Caco-2 (cell line): ENCODE data around the gene GRIN3B. TPM values are rescaled to one million over a fixed set of nuclear protein-coding genes. Genes with fewer than 3 reads are reported as not detected.

Experiments used
- BruUV-seq: library from RNA; stranded (reverse); fragments of 400-500 nt; replicated peaks from 2 replicates; lab custom pipeline; 2021; lab: Mats Ljungman, UMichigan
- CTCF ChIA-PET: fragments of 300-600 bp; sonication (Branson Sonifier 250); formaldehyde crosslinking; loops from one replicate; lab custom pipeline; 2022; ENCODE audit warnings: antibody characterized with exemption; lab: Charles Lee
- POLR2A ChIA-PET: fragments of 300-600 bp; sonication (Branson Sonifier 250); formaldehyde crosslinking; loops from one replicate; lab custom pipeline; 2022; ENCODE audit warnings: antibody characterized with exemption; lab: Charles Lee
- DNase-seq, 2 experiments: peaks; one replicate each; pipeline versions ENCODE4 v3.0.0 to v3.0.0-alpha.2; 2020 to 2022
- H3K27me3 ChIP-seq: replicated peaks from 2 replicates; pipeline ENCODE4 v1.6.0; 2011; ENCODE audit warnings: low read length; ENCODE audit not compliant: control insufficient read depth, insufficient read depth
- H3K36me3 ChIP-seq: 2 replicates; pipeline ENCODE4 v1.5.1; 2011; ENCODE audit warnings: low read length; ENCODE audit not compliant: control insufficient read depth, insufficient read depth
- H3K4me1 ChIP-seq: fragments of 250-450 bp; sonication (Bioruptor Pico); 2 replicates; pipeline ENCODE4 v1.5.1; 2020; ENCODE audit warnings: mild to moderate bottlenecking
- H3K4me3 ChIP-seq: 2 replicates; pipeline ENCODE4 v1.5.1; 2011; ENCODE audit warnings: low read depth, mild to moderate bottlenecking, control low read depth, low read length
- H3K9me3 ChIP-seq: fragments of 250-450 bp; sonication (Bioruptor Pico); 2 replicates; pipeline ENCODE4 v1.5.1; 2020; ENCODE audit warnings: mild to moderate bottlenecking, moderate library complexity
- H3K27ac Mint-ChIP-seq: one replicate; pipeline ENCODE4 v1.8.0; 2022; ENCODE audit warnings: mixed read lengths; ENCODE audit not compliant: unreplicated experiment
- H3K27me3 Mint-ChIP-seq: one replicate; pipeline ENCODE4 v1.8.0; 2022; ENCODE audit warnings: mixed read lengths; ENCODE audit not compliant: insufficient read depth, unreplicated experiment
- H3K36me3 Mint-ChIP-seq: one replicate; pipeline ENCODE4 v1.8.0; 2022; ENCODE audit warnings: mild to moderate bottlenecking, mixed read lengths; ENCODE audit not compliant: insufficient read depth, unreplicated experiment
- H3K4me1 Mint-ChIP-seq: one replicate; pipeline ENCODE4 v1.8.0; 2022; ENCODE audit warnings: low read depth, mixed read lengths; ENCODE audit not compliant: unreplicated experiment
- H3K4me3 Mint-ChIP-seq: one replicate; pipeline ENCODE4 v1.8.0; 2022; ENCODE audit warnings: mild to moderate bottlenecking, moderate library complexity, mixed read lengths; ENCODE audit not compliant: unreplicated experiment
- H3K9me3 Mint-ChIP-seq: one replicate; pipeline ENCODE4 v1.8.0; 2022; ENCODE audit warnings: mixed read lengths; ENCODE audit not compliant: unreplicated experiment
- intact Hi-C: fragments of 100-400 bp; cut with micrococcal nuclease; formaldehyde crosslinking; loops from one replicate; pipeline ENCODE4 v1.10.0; 2022; ENCODE audit not compliant: unreplicated experiment
- total RNA-seq: library from RNA; stranded (reverse); gene quantifications from 2 replicates; pipeline ENCODE4 v1.2.3, GENCODE V29; 2022
- TF ChIP-seq, protein P1 (sequence below), 2 experiments: fragments of 200-600 bp in 1 of 2; IDR thresholded peaks; 1 replicate in 1 of 2; 2 replicates in 1 of 2; pipeline versions ENCODE4 v1.5.1 to v1.8.0; 2011 to 2022; ENCODE audit warnings: antibody characterized with exemption in 1 of 2, control low read depth in 1 of 2, inconsistent platforms in 1 of 2, low read depth in 1 of 2, low read length in 1 of 2, mild to moderate bottlenecking in 1 of 2, moderate library complexity in 1 of 2; ENCODE audit not compliant: insufficient read depth in 1 of 2, severe bottlenecking in 1 of 2, unreplicated experiment in 1 of 2

Gene GRIN3B
- total RNA-seq, 1 experiment from 2014 or later: 0.41 TPM

DNA sequence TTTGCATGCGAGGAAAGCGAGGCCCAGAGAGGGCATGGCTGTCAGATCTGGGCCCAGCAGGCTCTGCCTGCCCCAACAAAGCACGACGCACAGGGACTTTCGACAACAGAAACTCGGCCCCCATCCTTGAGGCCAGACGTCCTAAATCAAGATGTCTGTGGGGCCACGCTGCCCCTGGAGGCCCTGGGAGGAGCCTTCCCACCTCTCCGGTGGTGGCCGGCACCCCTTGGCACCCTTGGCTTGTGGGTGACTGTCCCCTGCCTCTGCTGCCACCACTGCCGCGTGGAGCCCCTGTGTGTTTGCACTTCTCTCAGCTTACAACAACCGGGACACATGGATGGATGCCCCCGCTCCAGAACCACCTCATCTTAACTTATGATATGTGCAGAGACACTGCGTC is 11.7 kb upstream of the GRIN3B start:
- ChIA-PET CTCF (no interaction called here), POLR2A (no interaction called here)
- DNase-seq: no peak
- no peaks in the 10 kb centered on the region for H3K27me3 ChIP-seq
- H3K36me3 ChIP-seq: peaks cover 3% of the 10 kb centered on the region
- H3K36me3 Mint-ChIP-seq: peaks cover 70% of the 10 kb centered on the region
- no peaks in the 10 kb centered on the region for H3K9me3 ChIP-seq
- TF ChIP-seq, protein P1, sequence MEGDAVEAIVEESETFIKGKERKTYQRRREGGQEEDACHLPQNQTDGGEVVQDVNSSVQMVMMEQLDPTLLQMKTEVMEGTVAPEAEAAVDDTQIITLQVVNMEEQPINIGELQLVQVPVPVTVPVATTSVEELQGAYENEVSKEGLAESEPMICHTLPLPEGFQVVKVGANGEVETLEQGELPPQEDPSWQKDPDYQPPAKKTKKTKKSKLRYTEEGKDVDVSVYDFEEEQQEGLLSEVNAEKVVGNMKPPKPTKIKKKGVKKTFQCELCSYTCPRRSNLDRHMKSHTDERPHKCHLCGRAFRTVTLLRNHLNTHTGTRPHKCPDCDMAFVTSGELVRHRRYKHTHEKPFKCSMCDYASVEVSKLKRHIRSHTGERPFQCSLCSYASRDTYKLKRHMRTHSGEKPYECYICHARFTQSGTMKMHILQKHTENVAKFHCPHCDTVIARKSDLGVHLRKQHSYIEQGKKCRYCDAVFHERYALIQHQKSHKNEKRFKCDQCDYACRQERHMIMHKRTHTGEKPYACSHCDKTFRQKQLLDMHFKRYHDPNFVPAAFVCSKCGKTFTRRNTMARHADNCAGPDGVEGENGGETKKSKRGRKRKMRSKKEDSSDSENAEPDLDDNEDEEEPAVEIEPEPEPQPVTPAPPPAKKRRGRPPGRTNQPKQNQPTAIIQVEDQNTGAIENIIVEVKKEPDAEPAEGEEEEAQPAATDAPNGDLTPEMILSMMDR (IDR thresholded peaks at IDR 0.05; ENCODE audit: insufficient read depth in 1 of 2, low read depth in 1 of 2, low read length in 1 of 2, severe bottlenecking in 1 of 2, unreplicated experiment in 1 of 2): no peak
- no peak overlapping the region for H3K27ac Mint-ChIP-seq
- no peaks in the 10 kb centered on the region for H3K4me1 Mint-ChIP-seq
- intact Hi-C loops: no loop called here
- no peak overlapping the region for H3K4me3 ChIP-seq
- H3K4me3 Mint-ChIP-seq: no peak overlapping the region
- peaks cover 21% of the 10 kb centered on the region for H3K4me1 ChIP-seq
- no peaks in the 10 kb centered on the region for H3K27me3 Mint-ChIP-seq
- no peaks in the 10 kb centered on the region for H3K9me3 Mint-ChIP-seq
- BruUV-seq: no TSS peak

DNA sequence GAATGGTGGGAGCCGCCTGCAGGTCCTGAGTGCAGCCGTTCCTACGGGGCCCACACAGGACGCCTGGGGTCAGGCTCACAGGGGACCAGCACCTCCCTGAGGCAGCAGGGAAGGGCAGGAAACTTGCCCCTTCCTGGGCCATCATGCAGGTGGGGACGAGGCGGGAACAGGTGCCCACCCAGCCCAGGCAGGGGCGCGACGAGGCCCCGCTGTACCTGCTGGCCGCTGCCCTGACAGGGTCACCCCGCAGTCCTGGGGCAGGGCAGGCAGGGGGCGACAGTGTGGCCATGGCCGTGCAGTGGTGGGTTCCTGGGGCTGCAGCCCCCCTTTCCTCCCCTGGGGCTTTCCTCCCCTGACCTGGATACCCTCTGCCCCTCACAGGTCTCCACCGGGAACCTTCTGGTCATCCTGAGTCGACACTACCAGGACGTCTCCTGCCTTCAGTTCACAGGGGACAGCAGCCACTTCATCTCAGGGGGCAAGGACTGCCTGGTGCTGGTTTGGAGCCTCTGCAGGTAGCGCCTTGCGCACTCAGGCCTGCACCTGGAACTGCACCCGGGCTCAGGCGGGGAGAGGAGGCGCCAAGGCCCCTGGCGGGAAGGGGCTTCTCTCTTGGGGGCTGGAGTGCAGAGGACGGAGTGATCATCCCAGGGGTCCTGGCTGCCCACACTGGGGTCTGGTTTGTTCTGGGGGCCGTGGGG is 10.7 kb upstream of the GRIN3B start:
- no peak for DNase-seq
- ChIA-PET POLR2A (no interaction called here), CTCF (no interaction called here)
- Mint-ChIP-seq H3K27me3 (no peaks in the 10 kb centered on the region), H3K36me3 (peaks cover 70% of the 10 kb centered on the region), H3K27ac (no peak overlapping the region), H3K4me1 (no peaks in the 10 kb centered on the region), H3K4me3 (no peak overlapping the region), H3K9me3 (no peaks in the 10 kb centered on the region)
- TF ChIP-seq, protein P1 (IDR thresholded peaks at IDR 0.05; ENCODE audit: insufficient read depth in 1 of 2, low read depth in 1 of 2, low read length in 1 of 2, severe bottlenecking in 1 of 2, unreplicated experiment in 1 of 2): peak in 1 of 2 experiments; percentile 16
- intact Hi-C loops: no loop called here
- Histone ChIP-seq H3K36me3 (peaks cover 3% of the 10 kb centered on the region), H3K4me1 (peaks cover 27% of the 10 kb centered on the region), H3K9me3 (no peaks in the 10 kb centered on the region), H3K27me3 (no peaks in the 10 kb centered on the region), H3K4me3 (no peak overlapping the region)
- no TSS peak for BruUV-seq

DNA sequence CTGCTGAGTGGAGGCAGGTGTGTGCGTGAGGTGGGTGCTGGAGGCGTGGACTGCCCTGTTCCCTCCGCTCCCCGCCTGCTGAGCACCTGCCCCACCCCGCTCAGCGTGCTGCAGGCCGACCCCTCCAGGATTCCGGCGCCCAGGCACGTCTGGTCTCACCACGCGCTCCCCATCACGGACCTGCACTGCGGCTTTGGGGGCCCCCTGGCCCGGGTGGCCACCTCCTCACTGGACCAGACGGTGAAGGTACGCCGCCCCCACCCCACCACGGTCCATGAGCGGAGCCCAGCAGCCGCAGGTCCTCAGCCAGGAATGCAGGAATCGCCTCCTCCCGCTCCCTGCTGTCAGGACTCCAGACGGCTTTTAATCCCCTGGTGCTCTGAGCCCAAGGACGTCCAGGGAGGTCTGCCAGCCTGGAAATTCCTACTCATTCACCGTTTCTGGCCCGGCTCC is 10.1 kb upstream of the GRIN3B start:
- H3K27ac Mint-ChIP-seq: no peak overlapping the region
- no peak overlapping the region for H3K4me3 Mint-ChIP-seq
- no TSS peak for BruUV-seq
- Histone ChIP-seq H3K36me3 (peaks cover 4% of the 10 kb centered on the region), H3K9me3 (no peaks in the 10 kb centered on the region), H3K4me3 (no peak overlapping the region), H3K27me3 (no peaks in the 10 kb centered on the region), H3K4me1 (peaks cover 27% of the 10 kb centered on the region)
- intact Hi-C loops: no loop called here
- peaks cover 69% of the 10 kb centered on the region for H3K36me3 Mint-ChIP-seq
- no peak for DNase-seq
- TF ChIP-seq, protein P1 (IDR thresholded peaks at IDR 0.05; ENCODE audit: insufficient read depth in 1 of 2, low read depth in 1 of 2, low read length in 1 of 2, severe bottlenecking in 1 of 2, unreplicated experiment in 1 of 2): no peak
- no peaks in the 10 kb centered on the region for H3K9me3 Mint-ChIP-seq
- no peaks in the 10 kb centered on the region for H3K4me1 Mint-ChIP-seq
- ChIA-PET CTCF (no interaction called here), POLR2A (no interaction called here)
- H3K27me3 Mint-ChIP-seq: no peaks in the 10 kb centered on the region
